ENCODE measurements around the gene SELENOW. TPM values are rescaled to one million over a fixed set of nuclear protein-coding genes. Genes with fewer than 3 reads are reported as not detected.
"Not testable (repeated sequence)": the region's sequence is repeated elsewhere in the genome, so short reads cannot be mapped to it uniquely, and the experiment has no call there.

Gene SELENOW
- total RNA-seq, 1 donor from 2014 or later = 351 TPM

GRCh38 chr19:47778954-47779351 lies 450 bp downstream of the SELENOW start:
- TF ChIP-seq CTCF (IDR thresholded peaks at IDR 0.05) = no peak
- Mint-ChIP-seq H3K4me1 (ENCODE audit: low read depth) (peaks cover 38% of the 10 kb centered on the region), H3K4me3 (ENCODE audit: unreplicated experiment) (peak overlapping the region; percentile 98), H3K27ac (ENCODE audit: unreplicated experiment) (peak overlapping the region; percentile 94), H3K9me3 (ENCODE audit: low read depth) (no peaks in the 10 kb centered on the region), H3K36me3 (ENCODE audit: low read depth) (peaks cover 14% of the 10 kb centered on the region), H3K27me3 (ENCODE audit: low read depth) (no peaks in the 10 kb centered on the region)
- no peak for DNase-seq (ENCODE audit: low spot score)

- no peak for DNase-seq (ENCODE audit: low spot score)
- Mint-ChIP-seq H3K9me3 (ENCODE audit: low read depth) (no peaks in the 10 kb centered on the region), H3K4me1 (ENCODE audit: low read depth) (peaks cover 38% of the 10 kb centered on the region), H3K36me3 (ENCODE audit: low read depth) (peaks cover 21% of the 10 kb centered on the region), H3K27me3 (ENCODE audit: low read depth) (no peaks in the 10 kb centered on the region), H3K27ac (ENCODE audit: unreplicated experiment) (peak overlapping the region; percentile 94), H3K4me3 (ENCODE audit: unreplicated experiment) (peak overlapping the region; percentile 98)
- TF ChIP-seq CTCF (IDR thresholded peaks at IDR 0.05) = no peak
These were observed 1.2 kb downstream of the SELENOW start for GRCh38 chr19:47779524-47780214.

GRCh38 chr19:47780215-47780551 lies 1.7 kb downstream of the SELENOW start:
- Mint-ChIP-seq H3K9me3 (ENCODE audit: low read depth) (no peaks in the 10 kb centered on the region), H3K4me3 (ENCODE audit: unreplicated experiment) (peak overlapping the region; percentile 98), H3K27me3 (ENCODE audit: low read depth) (no peaks in the 10 kb centered on the region), H3K27ac (ENCODE audit: unreplicated experiment) (peak overlapping the region; percentile 94), H3K36me3 (ENCODE audit: low read depth) (peaks cover 21% of the 10 kb centered on the region), H3K4me1 (ENCODE audit: low read depth) (peaks cover 38% of the 10 kb centered on the region)
- TF ChIP-seq CTCF (IDR thresholded peaks at IDR 0.05) = no peak
- no peak for DNase-seq (ENCODE audit: low spot score)

- Mint-ChIP-seq H3K27ac (ENCODE audit: unreplicated experiment) (peak overlapping the region; percentile 68), H3K9me3 (ENCODE audit: low read depth) (no peaks in the 10 kb centered on the region), H3K36me3 (ENCODE audit: low read depth) (peaks cover 26% of the 10 kb centered on the region), H3K4me1 (ENCODE audit: low read depth) (peaks cover 38% of the 10 kb centered on the region), H3K27me3 (ENCODE audit: low read depth) (no peaks in the 10 kb centered on the region), H3K4me3 (ENCODE audit: unreplicated experiment) (peak overlapping the region; percentile 98)
- no peak for TF ChIP-seq CTCF (IDR thresholded peaks at IDR 0.05)
- DNase-seq (ENCODE audit: low spot score) = no peak
These were observed 3.2 kb downstream of the SELENOW start for GRCh38 chr19:47781590-47782262.

GRCh38 chr19:47786566-47786965 lies 8.1 kb downstream of the SELENOW start:
- no peak for TF ChIP-seq CTCF (IDR thresholded peaks at IDR 0.05)
- Mint-ChIP-seq H3K36me3 (ENCODE audit: low read depth) (peaks cover 21% of the 10 kb centered on the region), H3K4me1 (ENCODE audit: low read depth) (peaks cover 13% of the 10 kb centered on the region), H3K4me3 (ENCODE audit: unreplicated experiment) (no peak overlapping the region), H3K27me3 (ENCODE audit: low read depth) (no peaks in the 10 kb centered on the region), H3K27ac (ENCODE audit: unreplicated experiment) (peak overlapping the region; percentile 41), H3K9me3 (ENCODE audit: low read depth) (no peaks in the 10 kb centered on the region)
- no peak for DNase-seq (ENCODE audit: low spot score)

GRCh38 chr19:47787307-47787706 lies 8.8 kb downstream of the SELENOW start:
- not testable (repeated sequence) for DNase-seq (ENCODE audit: low spot score); H3K27me3 Mint-ChIP-seq (ENCODE audit: low read depth); H3K4me3 Mint-ChIP-seq (ENCODE audit: unreplicated experiment); H3K9me3 Mint-ChIP-seq (ENCODE audit: low read depth); H3K4me1 Mint-ChIP-seq (ENCODE audit: low read depth); H3K27ac Mint-ChIP-seq (ENCODE audit: unreplicated experiment)
- H3K36me3 Mint-ChIP-seq (ENCODE audit: low read depth) = peaks cover 18% of the 10 kb centered on the region

- not testable (repeated sequence) for H3K4me1 Mint-ChIP-seq (ENCODE audit: low read depth); DNase-seq (ENCODE audit: low spot score); H3K36me3 Mint-ChIP-seq (ENCODE audit: low read depth); H3K9me3 Mint-ChIP-seq (ENCODE audit: low read depth); H3K27me3 Mint-ChIP-seq (ENCODE audit: low read depth); H3K4me3 Mint-ChIP-seq (ENCODE audit: unreplicated experiment)
- peak overlapping the region; percentile 17 for H3K27ac Mint-ChIP-seq (ENCODE audit: unreplicated experiment)
These were observed 11.3 kb downstream of the SELENOW start for GRCh38 chr19:47789811-47790210.
